B cell (primary cell): ENCODE results near the gene ITGB3. TPM values are rescaled to one million over a fixed set of nuclear protein-coding genes. Genes with fewer than 3 reads are reported as not detected.

Experiments
- ATAC-seq: fragments of 200-7000 bp; cut with Tn5 transposase; one replicate; pipeline ENCODE4 v1.10.0; 2021; ENCODE audit warnings: low read depth, mild to moderate bottlenecking, moderate number of reproducible peaks, moderate library complexity
- CTCF ChIA-PET: fragments of 350-600 bp; sonication (Branson Sonifier 250); formaldehyde crosslinking; loops from one replicate; lab custom pipeline; 2021; ENCODE audit warnings: antibody characterized with exemption, inconsistent platforms; lab: Charles Lee
- POLR2A ChIA-PET: fragments of 350-600 bp; sonication (Branson Sonifier 250); formaldehyde crosslinking; loops from one replicate; lab custom pipeline; 2021; ENCODE audit warnings: antibody characterized with exemption; lab: Charles Lee
- DNase-seq: peaks from one replicate; pipeline ENCODE4 v3.0.0; 2013
- H2AFZ ChIP-seq: 2 replicates; pipeline ENCODE4 v1.6.1; 2012; ENCODE audit warnings: mild to moderate bottlenecking, low read depth, low read length; ENCODE audit not compliant: insufficient read depth, poor library complexity, severe bottlenecking
- H3K27ac ChIP-seq, 2 donors: 1 replicate in 1 of 2; 2 replicates in 1 of 2; pipeline ENCODE4 v1.5.1; 2012 to 2013; ENCODE audit warnings: low read length in 2 of 2, mild to moderate bottlenecking in 2 of 2, moderate library complexity in 1 of 2
- H3K27me3 ChIP-seq, 4 experiments: fragments of 200-600 bp in 1 of 4; sonication (generic) in 1 of 4; replicated peaks in 1 of 4; 1 replicate in 2 of 4; 2 replicates in 2 of 4; pipeline versions ENCODE4 v1.6.1 to v1.7.0; 2013 to 2016; ENCODE audit warnings: low read length in 3 of 4, mild to moderate bottlenecking in 2 of 4, mixed read lengths in 1 of 4, moderate library complexity in 1 of 4; ENCODE audit not compliant: insufficient read depth in 4 of 4, control insufficient read depth in 3 of 4; ENCODE audit errors: control extremely low read depth in 1 of 4
- H3K36me3 ChIP-seq, 2 experiments: replicated peaks in 1 of 2; 1 replicate in 1 of 2; 2 replicates in 1 of 2; pipeline versions ENCODE4 v1.6.1 to v1.7.1; 2013; ENCODE audit warnings: low read length in 1 of 2; ENCODE audit not compliant: insufficient read depth in 2 of 2, control insufficient read depth in 1 of 2; ENCODE audit errors: control extremely low read depth in 1 of 2, extremely low read depth in 1 of 2
- H3K4me1 ChIP-seq, 2 donors: fragments of 200-600 bp in 1 of 2; sonication (generic) in 1 of 2; 1 replicate in 1 of 2; 2 replicates in 1 of 2; pipeline versions ENCODE4 v1.5.1 to v1.6.1; 2013 to 2017; ENCODE audit warnings: low read length in 2 of 2; ENCODE audit not compliant: control insufficient read depth in 2 of 2, insufficient read depth in 2 of 2
- H3K4me2 ChIP-seq: replicated peaks from 2 replicates; pipeline ENCODE3; 2012; ENCODE audit warnings: mild to moderate bottlenecking, low read depth, low read length; ENCODE audit not compliant: poor library complexity, severe bottlenecking
- H3K4me3 ChIP-seq, 5 experiments: fragments of 200-600 bp in 1 of 5; sonication (generic) in 1 of 5; 1 replicate in 3 of 5; 2 replicates in 2 of 5; pipeline versions ENCODE4 v1.5.1 to v1.7.0; 2011 to 2016; ENCODE audit warnings: low read length in 4 of 5, mild to moderate bottlenecking in 4 of 5, low read depth in 2 of 5, control low read depth in 1 of 5, moderate library complexity in 1 of 5; ENCODE audit not compliant: insufficient read depth in 1 of 5; ENCODE audit errors: control extremely low read depth in 1 of 5, extremely low read depth in 1 of 5
- H3K79me2 ChIP-seq: fragments of 200-600 bp; sonication (generic); one replicate; pipeline ENCODE4 v1.6.0; 2016; ENCODE audit warnings: low read length; ENCODE audit not compliant: control insufficient read depth, insufficient read depth
- H3K9ac ChIP-seq: fragments of 200-600 bp; sonication (generic); 2 replicates; pipeline ENCODE4 v1.6.1; 2017; ENCODE audit warnings: mild to moderate bottlenecking, low read length, moderate library complexity
- H3K9me3 ChIP-seq, 3 donors: one replicate each; pipeline versions ENCODE4 v1.6.1 to v1.7.1; 2013; ENCODE audit warnings: low read length in 2 of 3; ENCODE audit not compliant: control insufficient read depth in 2 of 3, insufficient read depth in 1 of 3; ENCODE audit errors: control extremely low read depth in 1 of 3
- H4K20me1 ChIP-seq: 2 replicates; pipeline ENCODE4 v1.6.0; 2012; ENCODE audit warnings: mild to moderate bottlenecking, low read length; ENCODE audit not compliant: insufficient read depth, control insufficient read depth, poor library complexity, severe bottlenecking
- H3K27ac Mint-ChIP-seq: one replicate; pipeline ENCODE4 v1.8.0; 2021; ENCODE audit warnings: mixed read lengths
- H3K27me3 Mint-ChIP-seq: one replicate; pipeline ENCODE4 v1.8.0; 2021; ENCODE audit warnings: mixed read lengths
- H3K4me1 Mint-ChIP-seq: one replicate; pipeline ENCODE4 v1.8.0; 2021; ENCODE audit warnings: mixed read lengths
- H3K4me3 Mint-ChIP-seq: one replicate; pipeline ENCODE4 v1.8.0; 2021; ENCODE audit warnings: mixed read lengths
- H3K9me3 Mint-ChIP-seq: one replicate; pipeline ENCODE4 v1.8.0; 2022; ENCODE audit warnings: mixed read lengths; ENCODE audit not compliant: insufficient read depth
- EZH2 ChIP-seq: IDR thresholded peaks from 2 replicates; pipeline ENCODE4 v1.6.1; 2012; ENCODE audit warnings: borderline replicate concordance, low read depth, mild to moderate bottlenecking, moderate library complexity, low read length; ENCODE audit not compliant: insufficient read depth, poor library complexity, severe bottlenecking
- WGBS: methylation state at CpG from one replicate; pipeline ENCODE4 v1.1.5; 2013; ENCODE audit warnings: missing lambda C conversion rate; ENCODE audit not compliant: insufficient coverage; 5-methylcytosine and 5-hydroxymethylcytosine counted together
- intact Hi-C: fragments of 100-400 bp; cut with micrococcal nuclease; formaldehyde crosslinking; loops from one replicate; pipeline ENCODE4 v1.10.0; 2022
- polyA plus RNA-seq: library from polyadenylated mRNA; depleted of rRNA; stranded (reverse); fragments of >200 nt; gene quantifications from 2 replicates; pipeline ENCODE4 v1.2.3, GENCODE V29; 2012
- total RNA-seq, 2 donors: library from RNA; stranded (reverse); fragments of 120-200 nt in 1 of 2; gene quantifications; 1 replicate in 1 of 2; 2 replicates in 1 of 2; pipeline versions ENCODE4 v1.2.3 to v1.2.4, GENCODE V29; 2013 to 2022
- TF ChIP-seq, protein P1 (sequence below): fragments of 200-600 bp; IDR thresholded peaks from one replicate; pipeline ENCODE4 v1.8.0; 2022; ENCODE audit warnings: antibody characterized with exemption, mild to moderate bottlenecking

Gene ITGB3
- total and polyA plus RNA-seq, 2 donors (not counting 1 experiment from before 2014, with no cell fraction given): 0.07 to 11.4 TPM

DNA sequence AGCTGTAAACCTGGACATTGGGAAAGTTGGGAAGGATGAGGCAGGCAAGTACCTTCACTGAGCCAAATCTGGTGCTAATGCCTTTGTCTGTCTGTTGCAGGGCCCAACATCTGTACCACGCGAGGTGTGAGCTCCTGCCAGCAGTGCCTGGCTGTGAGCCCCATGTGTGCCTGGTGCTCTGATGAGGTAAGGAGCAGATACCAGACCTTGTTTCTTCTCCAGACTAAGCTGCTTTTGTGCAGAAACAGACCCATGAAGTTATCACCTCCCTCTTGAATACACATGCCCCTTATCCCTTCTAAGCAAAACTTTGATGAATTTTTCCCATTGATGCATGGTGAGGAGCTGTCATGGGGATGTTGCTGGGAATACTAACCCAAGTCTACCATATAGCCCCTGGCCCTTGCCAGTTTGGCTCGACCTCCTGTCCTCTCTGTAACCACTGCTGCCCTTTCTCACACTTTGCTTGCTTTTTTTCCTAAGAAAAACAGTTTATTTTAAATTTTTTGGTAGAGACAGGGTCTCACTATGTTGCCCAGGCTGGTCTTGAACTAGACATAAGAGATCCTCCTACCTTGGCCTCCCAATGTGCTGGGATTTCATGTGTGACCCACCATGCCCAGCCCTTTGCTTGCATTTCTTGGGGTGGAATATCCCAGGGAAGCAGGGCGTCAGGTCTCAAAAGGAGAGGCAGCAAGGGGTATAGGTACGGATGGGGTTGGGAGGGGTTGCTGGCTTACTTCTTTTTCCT lies 20.9 kb downstream of the ITGB3 start:
- DNase-seq: no peak
- H3K9me3 Mint-ChIP-seq: peaks cover 5% of the 10 kb centered on the region
- no peak overlapping the region for H3K27ac Mint-ChIP-seq

More for the DNA sequence above, 20.9 kb downstream of the ITGB3 start:
- Histone ChIP-seq H3K9ac (no peak overlapping the region), H3K79me2 (no peaks in the 10 kb centered on the region), H3K4me1 (peaks cover 38 to 55% of the 10 kb centered on the region in 2 donors), H3K4me2 (no peak overlapping the region), H3K27me3 (no peaks in the 10 kb centered on the region), H3K36me3 (no peaks in the 10 kb centered on the region), H3K4me3 (no peak overlapping the region), H2AFZ (no peak overlapping the region), H4K20me1 (no peaks in the 10 kb centered on the region), H3K9me3 (no peaks in the 10 kb centered on the region), H3K27ac (no peak overlapping the region)
- TF ChIP-seq EZH2: no peak
- TF ChIP-seq, protein P1, sequence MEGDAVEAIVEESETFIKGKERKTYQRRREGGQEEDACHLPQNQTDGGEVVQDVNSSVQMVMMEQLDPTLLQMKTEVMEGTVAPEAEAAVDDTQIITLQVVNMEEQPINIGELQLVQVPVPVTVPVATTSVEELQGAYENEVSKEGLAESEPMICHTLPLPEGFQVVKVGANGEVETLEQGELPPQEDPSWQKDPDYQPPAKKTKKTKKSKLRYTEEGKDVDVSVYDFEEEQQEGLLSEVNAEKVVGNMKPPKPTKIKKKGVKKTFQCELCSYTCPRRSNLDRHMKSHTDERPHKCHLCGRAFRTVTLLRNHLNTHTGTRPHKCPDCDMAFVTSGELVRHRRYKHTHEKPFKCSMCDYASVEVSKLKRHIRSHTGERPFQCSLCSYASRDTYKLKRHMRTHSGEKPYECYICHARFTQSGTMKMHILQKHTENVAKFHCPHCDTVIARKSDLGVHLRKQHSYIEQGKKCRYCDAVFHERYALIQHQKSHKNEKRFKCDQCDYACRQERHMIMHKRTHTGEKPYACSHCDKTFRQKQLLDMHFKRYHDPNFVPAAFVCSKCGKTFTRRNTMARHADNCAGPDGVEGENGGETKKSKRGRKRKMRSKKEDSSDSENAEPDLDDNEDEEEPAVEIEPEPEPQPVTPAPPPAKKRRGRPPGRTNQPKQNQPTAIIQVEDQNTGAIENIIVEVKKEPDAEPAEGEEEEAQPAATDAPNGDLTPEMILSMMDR: no peak
- CTCF ChIA-PET: no interaction called here
- WGBS: 98% methylated on average over 4 of the region's 5 CpGs
- peaks cover 65% of the 10 kb centered on the region for H3K4me1 Mint-ChIP-seq
- intact Hi-C loops: loop anchor here (5.0 kb wide), 1 partner anchor 43 kb away; no protein-coding TSS in a partner anchor
- H3K4me3 Mint-ChIP-seq: no peak overlapping the region
- POLR2A ChIA-PET: no interaction called here
- ATAC-seq: no peak
- no peaks in the 10 kb centered on the region for H3K27me3 Mint-ChIP-seq
